ENCODE data around the gene WDR1.

WDR1 gene

DNA sequence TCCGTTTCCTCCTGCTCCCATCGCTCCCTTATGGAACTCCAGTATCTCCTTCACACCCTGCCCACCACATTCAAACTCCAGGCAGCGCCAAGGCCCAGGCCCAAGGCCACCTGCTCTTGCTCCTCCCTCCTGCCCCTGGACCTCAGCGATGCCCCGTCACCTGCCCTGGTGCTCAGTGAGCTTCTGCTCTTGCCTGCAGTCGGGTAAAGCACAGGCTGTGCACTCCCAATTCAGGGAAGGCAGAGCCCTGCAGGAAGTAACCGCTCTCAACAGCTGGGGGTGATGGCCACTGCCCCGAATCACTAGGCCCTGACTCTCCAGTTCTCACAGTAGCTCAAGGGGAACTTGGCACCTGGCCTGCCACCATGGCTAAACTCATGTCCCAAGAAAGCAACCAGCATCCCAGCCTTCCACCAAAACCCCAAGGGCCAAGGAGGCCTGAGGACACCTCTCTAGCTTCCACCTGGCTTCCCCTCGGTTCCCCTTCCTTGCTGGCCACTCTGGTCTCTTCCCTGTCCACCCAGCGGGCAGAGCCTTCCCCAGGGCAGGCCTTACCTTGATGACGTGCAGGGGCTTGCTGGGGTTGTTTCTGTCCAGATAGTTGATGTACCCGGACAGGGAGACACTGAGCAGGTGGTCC, 29.3 kb downstream of the WDR1 start:
- H3K4me1 ChIP-seq (ENCODE audit: control insufficient read depth in 1 of 2, insufficient read depth in 2 of 2, low read length in 2 of 2) = peaks cover 0 to 28% of the 10 kb centered on the region in 2 donors
- no peak overlapping the region for H3K4me3 ChIP-seq (ENCODE audit: low read depth in 1 of 2, low read length in 2 of 2)
- H3K27me3 ChIP-seq (ENCODE audit: low read depth, low read length) = no peaks in the 10 kb centered on the region
- peaks cover 87 to 95% of the 10 kb centered on the region in 2 donors for H3K36me3 ChIP-seq (ENCODE audit: control insufficient read depth in 1 of 2, insufficient read depth in 2 of 2, low read length in 2 of 2)
- no peak overlapping the region for H3K27ac ChIP-seq (ENCODE audit: low read length)
- H3K9me3 ChIP-seq (ENCODE audit: control insufficient read depth in 1 of 2, low read length in 2 of 2) = no peaks in the 10 kb centered on the region

DNA sequence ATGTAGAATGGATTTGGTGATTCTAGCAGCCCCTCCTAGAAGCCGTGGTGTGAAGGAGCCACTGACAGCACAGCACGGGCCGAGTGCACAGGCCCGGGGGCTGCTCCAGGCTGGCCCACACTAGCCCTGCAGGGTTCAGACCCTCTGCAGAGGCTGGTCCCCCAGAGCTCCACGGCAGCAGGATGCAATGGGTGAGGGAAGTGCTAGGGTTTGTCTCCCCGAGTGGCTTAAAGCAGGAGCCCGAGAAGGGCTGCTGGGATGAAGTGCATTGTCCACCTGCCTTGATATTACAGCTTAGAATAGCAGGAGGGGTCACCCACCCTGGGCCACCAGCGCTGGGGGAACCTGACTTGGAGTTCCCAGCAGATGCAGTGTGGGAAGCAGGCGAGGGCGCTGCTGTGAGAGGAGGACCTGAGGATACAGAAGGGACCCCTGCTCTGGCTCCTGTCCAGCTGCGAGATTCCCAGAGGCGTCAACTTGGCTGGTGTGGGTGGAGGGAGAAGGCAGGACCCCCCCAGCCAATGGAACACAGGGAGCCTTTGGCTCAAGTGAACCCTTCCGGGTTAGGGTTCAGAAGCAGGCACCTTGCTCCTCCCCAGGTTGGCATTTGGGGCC, 30.0 kb downstream of the WDR1 start:
- no peaks in the 10 kb centered on the region for H3K9me3 ChIP-seq (ENCODE audit: control insufficient read depth in 1 of 2, low read length in 2 of 2)
- H3K36me3 ChIP-seq (ENCODE audit: control insufficient read depth in 1 of 2, insufficient read depth in 2 of 2, low read length in 2 of 2) = peaks cover 88 to 95% of the 10 kb centered on the region in 2 donors
- H3K27ac ChIP-seq (ENCODE audit: low read length) = no peak overlapping the region
- H3K4me3 ChIP-seq (ENCODE audit: low read depth in 1 of 2, low read length in 2 of 2) = no peak overlapping the region
- H3K4me1 ChIP-seq (ENCODE audit: control insufficient read depth in 1 of 2, insufficient read depth in 2 of 2, low read length in 2 of 2) = peaks cover 0 to 22% of the 10 kb centered on the region in 2 donors
- H3K27me3 ChIP-seq (ENCODE audit: low read depth, low read length) = no peaks in the 10 kb centered on the region

DNA sequence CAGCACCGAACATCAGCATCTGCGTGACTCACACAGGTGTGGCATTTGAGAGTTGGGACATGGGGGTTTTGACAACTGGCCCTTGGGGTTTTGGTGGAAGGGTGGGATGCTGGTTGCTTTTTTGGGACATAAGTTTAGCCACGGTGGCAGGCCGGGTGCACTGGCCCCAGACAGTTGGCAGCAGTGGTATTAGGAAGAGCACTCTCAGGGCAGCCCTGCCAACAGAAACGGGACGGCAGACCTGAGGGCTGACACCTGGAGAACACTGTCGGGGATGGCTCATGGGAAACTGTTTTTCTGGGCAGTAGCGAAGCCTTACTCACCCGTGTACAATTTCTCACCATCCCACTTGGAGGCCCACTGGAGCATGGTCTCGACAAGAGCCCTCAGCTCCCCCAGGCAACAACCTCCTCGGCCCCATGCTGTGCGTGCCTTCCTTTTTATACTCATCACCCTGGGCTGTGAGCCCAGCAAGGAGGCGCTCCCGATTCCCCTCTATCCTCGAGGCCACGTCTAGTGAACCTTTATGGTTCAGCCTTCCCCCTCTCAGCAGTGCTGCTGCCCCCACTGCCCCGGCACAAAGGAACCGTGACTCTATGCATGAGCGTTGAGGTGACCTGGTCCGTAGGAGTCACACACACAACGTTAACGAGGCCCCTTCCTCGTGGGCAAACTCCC, 30.6 kb downstream of the WDR1 start:
- H3K36me3 ChIP-seq (ENCODE audit: control insufficient read depth in 1 of 2, insufficient read depth in 2 of 2, low read length in 2 of 2) = peaks cover 87 to 93% of the 10 kb centered on the region in 2 donors
- H3K27me3 ChIP-seq (ENCODE audit: low read depth, low read length) = no peaks in the 10 kb centered on the region
- H3K4me1 ChIP-seq (ENCODE audit: control insufficient read depth in 1 of 2, insufficient read depth in 2 of 2, low read length in 2 of 2) = peaks cover 0 to 22% of the 10 kb centered on the region in 2 donors
- no peaks in the 10 kb centered on the region for H3K9me3 ChIP-seq (ENCODE audit: control insufficient read depth in 1 of 2, low read length in 2 of 2)
- H3K4me3 ChIP-seq (ENCODE audit: low read depth in 1 of 2, low read length in 2 of 2) = no peak overlapping the region
- no peak overlapping the region for H3K27ac ChIP-seq (ENCODE audit: low read length)

DNA sequence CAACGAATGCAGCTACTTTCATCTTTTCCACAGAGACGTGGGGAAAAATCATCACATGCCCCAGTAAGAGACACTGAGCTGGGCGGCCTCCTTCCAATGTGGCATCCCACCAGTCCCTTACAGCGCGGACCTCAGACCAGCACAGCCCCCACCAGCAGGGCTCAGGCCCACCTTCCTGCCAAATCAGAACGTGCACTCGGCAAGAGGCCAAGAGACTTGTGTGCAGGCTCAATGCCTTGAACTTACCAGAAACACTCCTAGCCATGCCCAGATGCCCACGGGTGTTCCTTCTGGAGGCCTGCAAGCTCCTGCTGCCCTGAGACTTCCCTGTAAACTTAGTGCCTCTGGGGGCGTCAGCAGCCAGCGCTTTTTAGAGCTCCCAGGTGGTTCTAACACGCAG, 31.2 kb downstream of the WDR1 start:
- no peak overlapping the region for H3K4me3 ChIP-seq (ENCODE audit: low read depth in 1 of 2, low read length in 2 of 2)
- H3K36me3 ChIP-seq (ENCODE audit: control insufficient read depth in 1 of 2, insufficient read depth in 2 of 2, low read length in 2 of 2) = peaks cover 87 to 93% of the 10 kb centered on the region in 2 donors
- H3K4me1 ChIP-seq (ENCODE audit: control insufficient read depth in 1 of 2, insufficient read depth in 2 of 2, low read length in 2 of 2) = peaks cover 0 to 25% of the 10 kb centered on the region in 2 donors
- H3K27ac ChIP-seq (ENCODE audit: low read length) = no peak overlapping the region
- no peaks in the 10 kb centered on the region for H3K9me3 ChIP-seq (ENCODE audit: control insufficient read depth in 1 of 2, low read length in 2 of 2)
- H3K27me3 ChIP-seq (ENCODE audit: low read depth, low read length) = no peaks in the 10 kb centered on the region

DNA sequence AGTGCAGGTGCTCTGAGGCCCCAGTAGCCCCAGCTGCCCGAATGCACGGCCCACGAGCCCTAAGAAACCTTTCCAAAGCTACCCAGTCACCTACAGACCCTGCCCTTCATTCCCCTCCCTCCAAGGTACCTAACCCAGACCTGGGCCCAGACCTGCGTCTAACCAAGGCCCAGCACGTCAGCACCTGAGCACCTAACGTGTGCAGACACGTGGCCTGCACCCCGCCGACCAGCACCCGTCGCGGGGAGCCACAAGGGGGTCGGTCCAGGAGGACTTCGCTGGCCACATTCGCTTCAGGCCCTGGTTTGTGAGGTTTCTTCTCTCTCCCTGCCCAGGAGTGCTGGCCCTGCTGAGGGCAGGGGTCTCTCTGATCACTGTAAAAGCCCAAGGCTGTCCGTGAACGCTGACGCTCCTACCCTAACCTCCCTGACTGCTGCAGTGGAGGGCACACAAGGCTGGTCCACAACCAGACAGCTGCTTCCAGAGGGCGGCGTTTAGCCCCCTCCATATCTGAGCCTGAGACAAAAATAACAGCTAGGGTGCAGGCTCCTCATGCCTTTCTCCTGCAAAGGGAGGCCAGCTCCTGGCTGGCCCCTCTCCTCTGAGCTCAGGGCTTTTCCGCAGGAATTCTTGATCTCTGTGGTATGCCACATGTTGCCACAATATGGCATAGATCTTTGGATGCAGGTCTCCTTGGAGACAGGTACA, 31.8 kb downstream of the WDR1 start:
- Histone ChIP-seq H3K4me1 (ENCODE audit: control insufficient read depth in 1 of 2, insufficient read depth in 2 of 2, low read length in 2 of 2) (peaks cover 0 to 30% of the 10 kb centered on the region in 2 donors), H3K27me3 (ENCODE audit: low read depth, low read length) (no peaks in the 10 kb centered on the region), H3K27ac (ENCODE audit: low read length) (no peak overlapping the region), H3K4me3 (ENCODE audit: low read depth in 1 of 2, low read length in 2 of 2) (no peak overlapping the region), H3K9me3 (ENCODE audit: control insufficient read depth in 1 of 2, low read length in 2 of 2) (no peaks in the 10 kb centered on the region), H3K36me3 (ENCODE audit: control insufficient read depth in 1 of 2, insufficient read depth in 2 of 2, low read length in 2 of 2) (peaks cover 88 to 93% of the 10 kb centered on the region in 2 donors)

DNA sequence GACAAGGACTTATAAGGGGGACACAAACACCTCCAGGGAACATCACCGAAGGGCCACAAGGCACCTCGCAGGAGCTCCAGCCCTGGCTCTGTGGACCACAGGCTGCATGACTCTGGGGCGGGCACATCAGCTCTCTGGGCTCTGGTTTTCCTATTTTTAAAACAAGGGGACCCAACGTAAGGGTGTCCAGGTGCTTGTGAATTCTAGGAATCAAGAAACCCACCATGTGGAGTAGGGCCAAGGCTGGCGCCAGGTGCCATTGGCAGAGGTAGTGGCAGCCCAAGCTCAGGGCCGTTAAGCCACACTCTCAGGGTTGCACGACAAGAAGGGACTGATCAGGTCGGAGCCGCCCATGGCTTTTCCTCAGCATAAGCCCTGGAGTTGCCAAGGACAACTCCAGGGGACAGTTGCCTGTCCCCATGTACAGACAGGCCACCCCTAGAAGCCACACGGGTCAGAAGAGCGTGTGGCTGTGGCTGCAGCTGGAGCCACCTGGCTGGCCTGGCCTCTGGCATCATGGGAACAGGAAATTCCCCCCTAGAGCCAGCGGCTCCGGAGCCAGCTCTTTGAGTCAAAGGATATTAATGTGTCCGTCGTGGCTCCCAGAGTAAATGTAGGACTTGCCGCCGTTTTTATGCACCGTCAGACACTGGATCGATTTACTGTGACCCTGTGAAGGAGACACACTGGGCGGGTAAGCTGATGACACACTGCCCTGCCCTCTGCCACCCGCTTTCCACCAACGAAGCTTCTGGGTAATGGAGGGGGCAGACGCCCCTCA, 32.5 kb downstream of the WDR1 start:
- Histone ChIP-seq H3K4me3 (ENCODE audit: low read depth in 1 of 2, low read length in 2 of 2) (no peak overlapping the region), H3K4me1 (ENCODE audit: control insufficient read depth in 1 of 2, insufficient read depth in 2 of 2, low read length in 2 of 2) (peaks cover 0 to 30% of the 10 kb centered on the region in 2 donors), H3K27me3 (ENCODE audit: low read depth, low read length) (no peaks in the 10 kb centered on the region), H3K36me3 (ENCODE audit: control insufficient read depth in 1 of 2, insufficient read depth in 2 of 2, low read length in 2 of 2) (peaks cover 95% of the 10 kb centered on the region in 2 donors), H3K9me3 (ENCODE audit: control insufficient read depth in 1 of 2, low read length in 2 of 2) (no peaks in the 10 kb centered on the region), H3K27ac (ENCODE audit: low read length) (no peak overlapping the region)

DNA sequence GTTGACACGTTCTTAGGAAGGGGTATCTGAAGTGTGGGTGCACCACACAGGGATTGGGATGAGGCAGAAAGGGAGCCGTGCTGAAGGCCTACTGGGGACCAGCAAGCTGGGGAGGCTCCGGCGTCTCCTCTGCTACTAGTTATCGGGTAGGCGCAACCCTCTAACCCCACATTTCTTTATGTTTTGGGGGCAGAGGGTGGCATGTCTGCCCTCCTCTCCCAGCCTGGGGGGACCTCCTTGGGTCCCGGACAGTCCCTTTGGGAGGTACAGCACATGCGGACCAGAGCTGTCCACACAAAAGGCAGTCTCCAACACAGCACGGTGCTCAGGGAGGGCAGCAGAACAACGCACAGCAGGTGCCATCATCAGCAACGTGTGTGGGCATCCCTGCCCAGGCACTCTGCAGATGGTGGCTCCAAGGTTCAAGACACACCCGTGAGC, 33.2 kb downstream of the WDR1 start:
- Histone ChIP-seq H3K9me3 (ENCODE audit: control insufficient read depth in 1 of 2, low read length in 2 of 2) (no peaks in the 10 kb centered on the region), H3K36me3 (ENCODE audit: control insufficient read depth in 1 of 2, insufficient read depth in 2 of 2, low read length in 2 of 2) (peaks cover 96 to 98% of the 10 kb centered on the region in 2 donors), H3K27ac (ENCODE audit: low read length) (no peak overlapping the region), H3K4me3 (ENCODE audit: low read depth in 1 of 2, low read length in 2 of 2) (no peak overlapping the region), H3K27me3 (ENCODE audit: low read depth, low read length) (no peaks in the 10 kb centered on the region), H3K4me1 (ENCODE audit: control insufficient read depth in 1 of 2, insufficient read depth in 2 of 2, low read length in 2 of 2) (peaks cover 0 to 30% of the 10 kb centered on the region in 2 donors)

DNA sequence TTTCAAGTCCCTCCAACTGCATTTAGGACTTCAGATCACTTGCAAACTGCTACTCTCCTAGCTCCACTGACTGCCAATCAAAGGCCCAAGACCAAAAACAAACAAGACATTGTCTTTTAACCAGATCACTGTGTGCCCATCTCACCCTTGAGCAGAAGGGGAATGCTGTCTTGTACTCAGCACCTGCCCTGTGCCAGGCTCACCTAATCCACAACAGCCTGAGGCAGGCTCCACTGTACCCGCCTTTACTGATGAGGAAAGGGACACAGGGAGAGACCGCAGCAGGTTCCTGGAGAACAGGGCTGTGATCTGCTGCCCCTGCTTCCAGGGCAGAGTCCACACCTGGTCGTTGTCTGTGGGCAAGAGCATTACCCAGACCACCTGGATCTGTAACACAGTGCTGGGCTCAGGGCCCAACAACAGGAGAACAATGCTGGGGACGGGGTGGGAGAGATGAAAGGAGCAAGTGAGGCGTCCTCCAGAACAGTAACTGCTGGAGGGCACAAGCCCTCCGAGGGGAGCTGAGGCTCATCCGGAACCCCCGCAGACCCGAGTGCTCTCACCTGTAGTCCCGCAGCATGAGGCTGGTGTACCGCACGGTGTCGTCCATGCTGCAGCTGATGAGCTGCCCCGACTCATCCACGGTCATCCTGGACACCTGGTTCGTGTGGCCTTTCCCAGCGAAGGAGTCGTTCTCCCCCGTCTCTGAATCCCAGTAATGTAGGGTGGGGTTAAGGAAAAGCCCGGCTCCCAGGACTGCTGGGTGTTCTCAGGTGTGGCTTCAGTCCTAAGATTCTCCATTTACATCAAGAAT, 33.9 kb downstream of the WDR1 start:
- Histone ChIP-seq H3K27ac (ENCODE audit: low read length) (no peak overlapping the region), H3K4me3 (ENCODE audit: low read depth in 1 of 2, low read length in 2 of 2) (no peak overlapping the region), H3K27me3 (ENCODE audit: low read depth, low read length) (no peaks in the 10 kb centered on the region), H3K36me3 (ENCODE audit: control insufficient read depth in 1 of 2, insufficient read depth in 2 of 2, low read length in 2 of 2) (peaks cover 95 to 98% of the 10 kb centered on the region in 2 donors), H3K4me1 (ENCODE audit: control insufficient read depth in 1 of 2, insufficient read depth in 2 of 2, low read length in 2 of 2) (peaks cover 0 to 30% of the 10 kb centered on the region in 2 donors), H3K9me3 (ENCODE audit: control insufficient read depth in 1 of 2, low read length in 2 of 2) (no peaks in the 10 kb centered on the region)

DNA sequence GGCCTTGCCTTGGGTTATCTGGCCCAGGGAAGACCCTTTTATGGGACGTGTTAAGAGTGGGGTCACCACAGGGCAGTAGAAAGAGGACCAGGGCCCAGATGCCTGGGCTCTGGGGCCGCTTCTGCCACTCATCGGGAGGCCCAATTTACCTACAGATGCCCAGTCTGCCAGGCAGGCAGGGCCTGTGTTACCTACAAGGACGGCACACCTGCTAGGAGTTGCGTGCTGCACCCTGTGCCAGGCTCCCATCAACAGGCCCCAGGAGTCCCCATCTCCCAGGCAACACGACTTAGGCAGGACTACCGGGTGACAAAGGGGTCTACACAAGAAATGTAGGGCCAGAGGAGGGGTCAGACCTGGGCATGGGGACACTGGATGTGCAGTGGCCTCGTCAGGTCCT, 34.6 kb downstream of the WDR1 start:
- no peak overlapping the region for H3K4me3 ChIP-seq (ENCODE audit: low read depth in 1 of 2, low read length in 2 of 2)
- H3K9me3 ChIP-seq (ENCODE audit: control insufficient read depth in 1 of 2, low read length in 2 of 2) = no peaks in the 10 kb centered on the region
- H3K4me1 ChIP-seq (ENCODE audit: control insufficient read depth in 1 of 2, insufficient read depth in 2 of 2, low read length in 2 of 2) = peaks cover 0 to 30% of the 10 kb centered on the region in 2 donors
- peaks cover 95 to 98% of the 10 kb centered on the region in 2 donors for H3K36me3 ChIP-seq (ENCODE audit: control insufficient read depth in 1 of 2, insufficient read depth in 2 of 2, low read length in 2 of 2)
- no peak overlapping the region for H3K27ac ChIP-seq (ENCODE audit: low read length)
- H3K27me3 ChIP-seq (ENCODE audit: low read depth, low read length) = no peaks in the 10 kb centered on the region

DNA sequence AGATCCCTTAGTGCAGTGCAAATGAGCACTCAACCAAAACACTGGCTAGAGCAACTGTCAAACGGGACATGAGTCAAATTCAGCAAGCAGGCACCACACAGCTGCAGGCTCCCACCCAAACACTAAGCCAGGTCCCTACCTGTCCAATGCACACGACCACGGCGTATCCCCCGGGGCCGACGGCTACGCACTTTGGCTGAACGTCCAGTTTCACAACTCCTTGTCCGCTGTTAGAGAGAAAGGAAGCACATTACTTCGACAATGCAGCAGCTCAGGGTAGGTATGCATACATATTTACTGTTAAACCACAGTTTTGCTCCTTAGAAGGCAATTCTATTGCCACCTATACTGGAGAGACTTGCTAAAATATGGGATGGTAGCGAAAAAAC, 35.4 kb downstream of the WDR1 start:
- Histone ChIP-seq H3K27ac (ENCODE audit: low read length) (no peak overlapping the region), H3K27me3 (ENCODE audit: low read depth, low read length) (no peaks in the 10 kb centered on the region), H3K4me3 (ENCODE audit: low read depth in 1 of 2, low read length in 2 of 2) (no peak overlapping the region), H3K36me3 (ENCODE audit: control insufficient read depth in 1 of 2, insufficient read depth in 2 of 2, low read length in 2 of 2) (peaks cover 95 to 98% of the 10 kb centered on the region in 2 donors), H3K9me3 (ENCODE audit: control insufficient read depth in 1 of 2, low read length in 2 of 2) (no peaks in the 10 kb centered on the region), H3K4me1 (ENCODE audit: control insufficient read depth in 1 of 2, insufficient read depth in 2 of 2, low read length in 2 of 2) (peaks cover 0 to 28% of the 10 kb centered on the region in 2 donors)
